Trophoblast cell (in vitro differentiated cells and primary cell): ENCODE measurements around the gene ATP6V0A4.

Source experiments
- DNase-seq, 2 donors: peaks; one replicate each; pipeline ENCODE4 v3.0.0-alpha.2; 2016
- H2AFZ ChIP-seq: 2 replicates; pipeline ENCODE4 v1.6.1; 2013; ENCODE audit warnings: low read length, moderate library complexity, mild to moderate bottlenecking; ENCODE audit not compliant: insufficient read depth, poor library complexity
- H2AK5ac ChIP-seq: 2 replicates; pipeline ENCODE4 v1.6.1; 2013; ENCODE audit warnings: mild to moderate bottlenecking, low read length
- H2BK120ac ChIP-seq: 2 replicates; pipeline ENCODE4 v1.6.1; 2013; ENCODE audit warnings: low read length, mild to moderate bottlenecking, moderate library complexity; ENCODE audit not compliant: insufficient read depth, poor library complexity
- H2BK12ac ChIP-seq: 2 replicates; pipeline ENCODE4 v1.6.1; 2013; ENCODE audit warnings: mild to moderate bottlenecking, low read length, moderate library complexity
- H2BK5ac ChIP-seq: 2 replicates; pipeline ENCODE4 v1.6.1; 2013; ENCODE audit warnings: low read length, low read depth, moderate library complexity, mild to moderate bottlenecking; ENCODE audit not compliant: poor library complexity
- H3K14ac ChIP-seq: 2 replicates; pipeline ENCODE4 v1.6.1; 2013; ENCODE audit warnings: mild to moderate bottlenecking, low read length
- H3K18ac ChIP-seq: 2 replicates; pipeline ENCODE4 v1.6.1; 2013; ENCODE audit warnings: mild to moderate bottlenecking, low read length
- H3K23ac ChIP-seq: 2 replicates; pipeline ENCODE4 v1.6.1; 2013; ENCODE audit warnings: low read length
- H3K27ac ChIP-seq: 2 replicates; pipeline ENCODE4 v1.5.1; 2013; ENCODE audit warnings: low read depth, mild to moderate bottlenecking, inconsistent platforms, low read length, moderate library complexity
- H3K27me3 ChIP-seq: 2 replicates; pipeline ENCODE4 v1.6.1; 2013; ENCODE audit warnings: inconsistent platforms, mild to moderate bottlenecking, low read length, moderate library complexity; ENCODE audit not compliant: insufficient read depth
- H3K36me3 ChIP-seq, 2 experiments: 1 replicate in 1 of 2; 2 replicates in 1 of 2; pipeline ENCODE4 v1.6.1; 2013; ENCODE audit warnings: low read length in 2 of 2, mild to moderate bottlenecking in 2 of 2, moderate library complexity in 1 of 2; ENCODE audit not compliant: insufficient read depth in 2 of 2, control insufficient read depth in 1 of 2
- H3K4ac ChIP-seq: 2 replicates; pipeline ENCODE4 v1.6.1; 2013; ENCODE audit warnings: low read depth, mild to moderate bottlenecking, low read length, moderate library complexity
- H3K4me1 ChIP-seq, 2 experiments: 1 replicate in 1 of 2; 2 replicates in 1 of 2; pipeline ENCODE4 v1.6.1; 2013; ENCODE audit warnings: low read length in 2 of 2, mild to moderate bottlenecking in 2 of 2, moderate library complexity in 1 of 2; ENCODE audit not compliant: insufficient read depth in 2 of 2, control insufficient read depth in 1 of 2
- H3K4me2 ChIP-seq: 2 replicates; pipeline ENCODE4 v1.6.1; 2013; ENCODE audit warnings: inconsistent platforms, mild to moderate bottlenecking, low read length, moderate library complexity
- H3K4me3 ChIP-seq: 2 replicates; pipeline ENCODE4 v1.5.1; 2013; ENCODE audit warnings: mild to moderate bottlenecking, low read depth, low read length, inconsistent platforms
- H3K79me1 ChIP-seq: one replicate; pipeline ENCODE4 v1.6.1; 2013; ENCODE audit warnings: low read length
- H3K79me2 ChIP-seq: 2 replicates; pipeline ENCODE4 v1.6.1; 2013; ENCODE audit warnings: low read length, mild to moderate bottlenecking; ENCODE audit not compliant: control insufficient read depth, insufficient read depth, poor library complexity
- H3K9ac ChIP-seq: 2 replicates; pipeline ENCODE4 v1.6.1; 2013; ENCODE audit warnings: mild to moderate bottlenecking, low read length
- H3K9me3 ChIP-seq: 2 replicates; pipeline ENCODE4 v1.6.1; 2013; ENCODE audit warnings: low read depth, mild to moderate bottlenecking, control low read depth, inconsistent platforms, low read length; ENCODE audit not compliant: insufficient read depth
- H4K12ac ChIP-seq: 2 replicates; pipeline ENCODE4 v1.6.1; 2013; ENCODE audit warnings: low read depth, mild to moderate bottlenecking, low read length, moderate library complexity
- H4K8ac ChIP-seq: 2 replicates; pipeline ENCODE4 v1.6.1; 2013; ENCODE audit warnings: low read depth, mild to moderate bottlenecking, low read length, moderate library complexity
- H4K91ac ChIP-seq: one replicate; pipeline ENCODE4 v1.6.1; 2013; ENCODE audit warnings: low read depth, mild to moderate bottlenecking, low read length, moderate library complexity
- WGBS: extraction: QIAGEN DNeasy Blood & Tissue Kit; methylation state at CpG from one replicate; pipeline ENCODE4 v1.1.7; 2013; ENCODE audit warnings: missing lambda C conversion rate; ENCODE audit not compliant: insufficient read length, insufficient coverage; ENCODE audit errors: extremely low coverage; 5-methylcytosine and 5-hydroxymethylcytosine counted together

ATP6V0A4 gene

DNA sequence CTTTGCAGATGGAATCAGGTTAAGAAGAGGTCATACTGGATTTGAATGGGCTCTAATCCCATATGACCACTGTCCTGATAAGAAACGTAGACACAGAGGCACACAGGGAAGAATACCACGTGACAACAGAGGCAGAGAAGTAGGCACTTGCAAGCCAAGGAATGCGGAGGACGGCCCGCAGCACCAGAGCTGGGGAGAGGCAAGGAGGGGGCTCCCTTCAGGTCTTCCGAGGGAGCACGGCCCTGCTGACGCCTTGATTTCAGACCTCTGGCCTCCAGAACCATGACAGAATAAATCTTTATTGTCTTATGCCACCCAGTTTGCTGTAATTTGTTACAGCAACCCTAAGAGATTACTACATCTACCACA, 44.9 kb downstream of the ATP6V0A4 start:
- H3K4ac ChIP-seq: no peak overlapping the region
- H3K23ac ChIP-seq: no peak overlapping the region
- no peak overlapping the region for H2BK5ac ChIP-seq
- no peak overlapping the region for H3K4me3 ChIP-seq
- no peak overlapping the region for H4K8ac ChIP-seq
- peaks cover 2% of the 10 kb centered on the region for H3K9me3 ChIP-seq
- peaks cover 2% of the 10 kb centered on the region for H3K79me1 ChIP-seq
- no peak overlapping the region for H3K18ac ChIP-seq
- WGBS: no CpG with 5 or more reads among the region's 8 CpGs
- H4K91ac ChIP-seq: no peak overlapping the region
- H3K79me2 ChIP-seq: no peaks in the 10 kb centered on the region
- DNase-seq: no peak
- H3K4me1 ChIP-seq: peaks cover 14 to 15% of the 10 kb centered on the region in 2 experiments
- H3K36me3 ChIP-seq: no peaks in the 10 kb centered on the region
- no peak overlapping the region for H2AK5ac ChIP-seq
- no peak overlapping the region for H2BK12ac ChIP-seq
- H3K9ac ChIP-seq: no peak overlapping the region
- H3K14ac ChIP-seq: no peak overlapping the region
- H3K4me2 ChIP-seq: no peak overlapping the region
- H3K27ac ChIP-seq: no peak overlapping the region
- no peak overlapping the region for H4K12ac ChIP-seq
- H2BK120ac ChIP-seq: no peak overlapping the region
- no peak overlapping the region for H2AFZ ChIP-seq
- no peaks in the 10 kb centered on the region for H3K27me3 ChIP-seq

DNA sequence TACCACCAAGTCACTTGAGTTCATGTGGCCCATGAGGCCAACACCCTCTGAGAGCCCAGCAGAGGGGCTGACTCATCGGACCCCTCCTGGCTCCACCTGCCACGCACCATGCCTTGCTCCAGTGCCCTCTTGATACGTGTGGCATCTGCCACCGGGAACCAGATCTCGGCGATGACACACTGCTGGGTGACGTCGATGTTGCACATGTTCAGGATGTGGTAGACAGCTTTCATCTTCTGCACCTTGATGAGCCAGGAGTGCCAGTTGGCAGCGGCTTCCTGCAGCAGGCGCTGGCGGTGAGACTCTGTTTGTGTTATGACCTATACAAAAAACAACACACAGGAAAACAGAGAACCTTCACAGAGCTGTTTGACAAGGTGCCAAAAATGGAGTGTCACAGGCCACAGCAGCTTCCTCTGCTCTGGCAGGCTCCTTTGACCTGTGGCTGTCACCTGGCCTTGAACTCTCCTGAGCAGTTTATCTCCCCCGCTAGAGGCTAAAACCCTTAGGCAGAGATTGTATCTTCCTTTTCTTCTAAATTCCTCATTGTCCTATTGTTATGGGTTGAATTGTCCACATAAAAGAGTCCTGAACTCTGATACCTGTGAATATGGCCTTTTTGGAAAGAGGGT, 45.4 kb downstream of the ATP6V0A4 start:
- Histone ChIP-seq H3K18ac (no peak overlapping the region), H3K27me3 (no peaks in the 10 kb centered on the region), H2BK120ac (no peak overlapping the region), H4K91ac (no peak overlapping the region), H3K14ac (no peak overlapping the region), H3K4ac (no peak overlapping the region), H3K79me1 (peaks cover 2% of the 10 kb centered on the region), H4K8ac (no peak overlapping the region), H4K12ac (no peak overlapping the region), H3K9me3 (peaks cover 2% of the 10 kb centered on the region), H2BK5ac (no peak overlapping the region), H2AFZ (no peak overlapping the region), H2BK12ac (no peak overlapping the region), H3K79me2 (no peaks in the 10 kb centered on the region), H3K4me3 (no peak overlapping the region), H3K23ac (no peak overlapping the region), H3K9ac (no peak overlapping the region), H3K27ac (no peak overlapping the region), H2AK5ac (no peak overlapping the region), H3K36me3 (no peaks in the 10 kb centered on the region), H3K4me1 (peaks cover 14 to 15% of the 10 kb centered on the region in 2 experiments), H3K4me2 (no peak overlapping the region)
- no CpG with 5 or more reads among the region's 12 CpGs for WGBS
- peak; percentile 37 to 89 for DNase-seq

DNA sequence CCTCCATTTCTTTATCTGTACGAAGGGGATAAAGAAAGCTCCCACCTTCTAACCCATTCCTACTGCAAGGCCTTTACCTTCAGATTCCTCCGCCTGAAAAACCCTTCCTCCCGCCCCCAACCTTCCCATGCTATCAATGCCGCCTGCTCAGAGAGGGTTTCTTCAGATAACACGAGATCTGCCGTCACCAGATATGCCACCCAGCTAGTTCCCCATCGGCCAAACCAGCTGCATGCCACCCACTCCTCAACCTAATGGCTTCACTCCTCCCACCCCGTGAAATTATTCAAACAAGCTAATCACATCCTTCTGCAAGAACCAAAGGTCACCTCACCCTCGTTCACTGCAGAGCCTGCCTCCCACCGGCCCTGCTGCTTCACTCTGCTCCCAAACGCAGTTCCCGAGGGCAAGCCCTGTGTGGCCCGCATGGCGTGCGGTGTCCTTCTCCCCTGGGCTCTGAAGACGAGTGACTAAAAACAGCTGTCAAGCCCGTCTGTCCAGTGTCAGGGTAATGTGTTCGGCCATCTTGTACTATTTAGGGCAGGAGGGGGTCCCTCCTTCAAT, 47.0 kb downstream of the ATP6V0A4 start:
- H3K9ac ChIP-seq: no peak overlapping the region
- H4K91ac ChIP-seq: no peak overlapping the region
- H3K79me1 ChIP-seq: peaks cover 2% of the 10 kb centered on the region
- no peak overlapping the region for H4K12ac ChIP-seq
- H2BK12ac ChIP-seq: no peak overlapping the region
- no peak overlapping the region for H3K4me2 ChIP-seq
- no peak for DNase-seq
- H2AFZ ChIP-seq: no peak overlapping the region
- no peaks in the 10 kb centered on the region for H3K79me2 ChIP-seq
- no peak overlapping the region for H3K18ac ChIP-seq
- H3K9me3 ChIP-seq: peaks cover 2% of the 10 kb centered on the region
- H3K36me3 ChIP-seq: no peaks in the 10 kb centered on the region
- no peak overlapping the region for H2BK120ac ChIP-seq
- H3K4me1 ChIP-seq: peaks cover 14 to 15% of the 10 kb centered on the region in 2 experiments
- no peak overlapping the region for H3K4me3 ChIP-seq
- no peak overlapping the region for H3K23ac ChIP-seq
- H3K27ac ChIP-seq: no peak overlapping the region
- H3K4ac ChIP-seq: no peak overlapping the region
- no peak overlapping the region for H4K8ac ChIP-seq
- H2AK5ac ChIP-seq: no peak overlapping the region
- no peak overlapping the region for H2BK5ac ChIP-seq
- H3K14ac ChIP-seq: no peak overlapping the region
- WGBS: no CpG with 5 or more reads among the region's 18 CpGs
- H3K27me3 ChIP-seq: no peaks in the 10 kb centered on the region

DNA sequence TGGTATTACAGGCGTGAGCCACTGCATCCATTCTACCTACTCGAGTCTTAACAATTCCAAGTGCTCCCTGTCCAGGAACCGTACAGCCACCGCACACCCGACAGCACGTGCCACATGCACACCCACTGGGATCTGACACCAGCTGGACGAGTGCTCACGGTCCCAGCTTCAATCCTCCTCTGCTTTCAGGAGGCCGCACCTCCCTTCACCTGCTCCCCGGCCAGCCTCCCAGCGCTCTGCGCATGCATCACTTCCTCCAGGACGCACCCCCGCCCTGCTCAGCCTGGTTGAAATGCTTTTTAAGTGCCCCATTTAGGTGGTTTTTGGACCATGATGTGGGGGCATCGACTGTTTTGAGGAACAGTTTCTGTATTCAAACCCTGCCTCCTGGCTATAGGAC, 47.5 kb downstream of the ATP6V0A4 start:
- H4K91ac ChIP-seq: no peak overlapping the region
- H2BK120ac ChIP-seq: no peak overlapping the region
- H3K79me2 ChIP-seq: no peaks in the 10 kb centered on the region
- H3K4me1 ChIP-seq: peaks cover 11 to 12% of the 10 kb centered on the region in 2 experiments
- H3K27me3 ChIP-seq: no peaks in the 10 kb centered on the region
- no peak overlapping the region for H3K14ac ChIP-seq
- no peak overlapping the region for H2AFZ ChIP-seq
- no peak overlapping the region for H3K4me2 ChIP-seq
- H3K79me1 ChIP-seq: peaks cover 2% of the 10 kb centered on the region
- no peak overlapping the region for H4K12ac ChIP-seq
- no peak overlapping the region for H3K27ac ChIP-seq
- no peak overlapping the region for H3K4me3 ChIP-seq
- no peak overlapping the region for H2AK5ac ChIP-seq
- no peak overlapping the region for H2BK5ac ChIP-seq
- H3K9me3 ChIP-seq: peaks cover 2% of the 10 kb centered on the region
- no peak overlapping the region for H3K23ac ChIP-seq
- no peaks in the 10 kb centered on the region for H3K36me3 ChIP-seq
- no peak overlapping the region for H4K8ac ChIP-seq
- H2BK12ac ChIP-seq: no peak overlapping the region
- H3K9ac ChIP-seq: no peak overlapping the region
- no peak overlapping the region for H3K4ac ChIP-seq
- no peak overlapping the region for H3K18ac ChIP-seq
- no peak for DNase-seq
- no CpG with 5 or more reads among the region's 15 CpGs for WGBS
